ENCODE data around the gene MBTPS2. TPM values are rescaled to one million over a fixed set of nuclear protein-coding genes. Genes with fewer than 3 reads are reported as not detected.

MBTPS2 gene
- total RNA-seq, 2 donors from 2014 or later, result 11.2 to 16.9 TPM

- DNase-seq (ENCODE audit: low spot score) (no peak), ATAC-seq (ENCODE audit: insufficient number of reproducible peaks, low FRiP score, low read depth) (no peak)
- Histone ChIP-seq H3K36me3 (no peaks in the 10 kb centered on the region), H3K27me3 (replicated peaks; ENCODE audit: insufficient read depth) (no peaks in the 10 kb centered on the region), H3K9me3 (no peaks in the 10 kb centered on the region), H3K27ac (no peak overlapping the region), H3K4me1 (ENCODE audit: control insufficient read depth in 1 of 2, low read depth in 2 of 2) (no peaks in the 10 kb centered on the region), H3K4me3 (no peak overlapping the region)
- no peak for TF ChIP-seq CTCF (IDR thresholded peaks at IDR 0.05)
These were observed 72.8 kb downstream of the MBTPS2 start for GRCh38 chrX:21912220-21912619.

GRCh38 chrX:21912989-21913388 lies 73.6 kb downstream of the MBTPS2 start:
- Histone ChIP-seq H3K36me3 (no peaks in the 10 kb centered on the region), H3K4me3 (no peak overlapping the region), H3K27ac (no peak overlapping the region), H3K4me1 (ENCODE audit: control insufficient read depth in 1 of 2, low read depth in 2 of 2) (no peaks in the 10 kb centered on the region), H3K9me3 (no peaks in the 10 kb centered on the region), H3K27me3 (replicated peaks; ENCODE audit: insufficient read depth) (no peaks in the 10 kb centered on the region)
- ATAC-seq (ENCODE audit: insufficient number of reproducible peaks, low FRiP score, low read depth) (no peak), DNase-seq (ENCODE audit: low spot score) (no peak)
- no peak for TF ChIP-seq CTCF (IDR thresholded peaks at IDR 0.05)

- Histone ChIP-seq H3K4me3 (peak overlapping the region; percentile 66), H3K4me1 (ENCODE audit: control insufficient read depth in 1 of 2, low read depth in 2 of 2) (peaks cover 0 to 6% of the 10 kb centered on the region in 2 donors), H3K27me3 (replicated peaks; ENCODE audit: insufficient read depth) (no peaks in the 10 kb centered on the region), H3K27ac (peak overlapping the region; percentile 56 to 72), H3K9me3 (no peaks in the 10 kb centered on the region), H3K36me3 (no peaks in the 10 kb centered on the region)
- no peak for TF ChIP-seq CTCF (IDR thresholded peaks at IDR 0.05)
- ATAC-seq (ENCODE audit: insufficient number of reproducible peaks, low FRiP score, low read depth) (no peak), DNase-seq (ENCODE audit: low spot score) (no peak)
These were observed 86.7 kb downstream of the MBTPS2 start for GRCh38 chrX:21926116-21926515.

- ATAC-seq (ENCODE audit: insufficient number of reproducible peaks, low FRiP score, low read depth) (peak; percentile 76), DNase-seq (ENCODE audit: low spot score) (no peak)
- TF ChIP-seq CTCF (IDR thresholded peaks at IDR 0.05), result no peak
- Histone ChIP-seq H3K9me3 (no peaks in the 10 kb centered on the region), H3K27me3 (replicated peaks; ENCODE audit: insufficient read depth) (no peaks in the 10 kb centered on the region), H3K27ac (peak overlapping the region; percentile 56 to 72), H3K4me3 (peak overlapping the region; percentile 66), H3K4me1 (ENCODE audit: control insufficient read depth in 1 of 2, low read depth in 2 of 2) (peaks cover 0 to 6% of the 10 kb centered on the region in 2 donors), H3K36me3 (no peaks in the 10 kb centered on the region)
These were observed 87.3 kb downstream of the MBTPS2 start for GRCh38 chrX:21926527-21927278.

- Histone ChIP-seq H3K27ac (no peak overlapping the region), H3K9me3 (no peaks in the 10 kb centered on the region), H3K27me3 (replicated peaks; ENCODE audit: insufficient read depth) (no peaks in the 10 kb centered on the region), H3K4me1 (ENCODE audit: control insufficient read depth in 1 of 2, low read depth in 2 of 2) (peaks cover 0 to 6% of the 10 kb centered on the region in 2 donors), H3K4me3 (no peak overlapping the region), H3K36me3 (no peaks in the 10 kb centered on the region)
- no peak for DNase-seq (ENCODE audit: low spot score)
- no peak for TF ChIP-seq CTCF (IDR thresholded peaks at IDR 0.05)
- no peak for ATAC-seq (ENCODE audit: insufficient number of reproducible peaks, low FRiP score, low read depth)
These were observed 89.8 kb downstream of the MBTPS2 start for GRCh38 chrX:21929209-21929608.

Measured in thoracic aorta (tissue), 2 donors.